Progenitor cell of endocrine pancreas (in vitro differentiated cells): ENCODE measurements around the gene JSRP1. TPM values are rescaled to one million over a fixed set of nuclear protein-coding genes. Genes with fewer than 3 reads are reported as not detected.

Experiments
- DNase-seq: peaks from one replicate; pipeline ENCODE4 v3.0.0; 2021; ENCODE audit warnings: low spot score; ENCODE audit not compliant: unreplicated experiment
- H3K27ac Mint-ChIP-seq: 2 replicates; pipeline ENCODE4 v1.8.0; 2021; ENCODE audit warnings: mild to moderate bottlenecking, moderate library complexity, mixed read lengths
- H3K27me3 Mint-ChIP-seq: 2 replicates; pipeline ENCODE4 v1.8.0; 2021; ENCODE audit warnings: mixed read lengths
- H3K36me3 Mint-ChIP-seq: 2 replicates; pipeline ENCODE4 v1.8.0; 2022; ENCODE audit warnings: mixed read lengths; ENCODE audit not compliant: insufficient read depth
- H3K4me1 Mint-ChIP-seq: 2 replicates; pipeline ENCODE4 v1.8.0; 2021; ENCODE audit warnings: low read depth, mixed read lengths
- H3K4me3 Mint-ChIP-seq: 2 replicates; pipeline ENCODE4 v1.8.0; 2021; ENCODE audit warnings: low read depth, mild to moderate bottlenecking, moderate library complexity, mixed read lengths
- H3K9me3 Mint-ChIP-seq: 2 replicates; pipeline ENCODE4 v1.8.0; 2021; ENCODE audit warnings: low read depth, mixed read lengths
- CTCF ChIP-seq: fragments of 200-600 bp; sonication (generic); IDR thresholded peaks from one replicate; pipeline ENCODE4 v1.5.0; 2021; ENCODE audit warnings: antibody characterized with exemption, mild to moderate bottlenecking; ENCODE audit not compliant: unreplicated experiment
- total RNA-seq: library from RNA; stranded (reverse); gene quantifications from 2 replicates; pipeline ENCODE4 v1.2.1, GENCODE V29; 2021

JSRP1 gene
- total RNA-seq, 1 donor from 2014 or later: 1.6 TPM

GRCh38 chr19:2280633-2281264 is 24.5 kb upstream of the JSRP1 start:
- no peak overlapping the region for H3K4me3 Mint-ChIP-seq
- H3K9me3 Mint-ChIP-seq: no peaks in the 10 kb centered on the region
- H3K36me3 Mint-ChIP-seq: peaks cover 2% of the 10 kb centered on the region
- H3K27me3 Mint-ChIP-seq: peaks cover 21% of the 10 kb centered on the region
- no peak for DNase-seq
- H3K4me1 Mint-ChIP-seq: peaks cover 2% of the 10 kb centered on the region
- H3K27ac Mint-ChIP-seq: no peak overlapping the region
- no peak for TF ChIP-seq CTCF

GRCh38 chr19:2278459-2279158 is 22.4 kb upstream of the JSRP1 start:
- peaks cover 15% of the 10 kb centered on the region for H3K27me3 Mint-ChIP-seq
- H3K4me1 Mint-ChIP-seq: peaks cover 8% of the 10 kb centered on the region
- peaks cover 8% of the 10 kb centered on the region for H3K36me3 Mint-ChIP-seq
- H3K27ac Mint-ChIP-seq: no peak overlapping the region
- no peaks in the 10 kb centered on the region for H3K9me3 Mint-ChIP-seq
- no peak for TF ChIP-seq CTCF
- no peak for DNase-seq
- H3K4me3 Mint-ChIP-seq: no peak overlapping the region

GRCh38 chr19:2277138-2277537 is 20.9 kb upstream of the JSRP1 start:
- Mint-ChIP-seq H3K4me1 (peaks cover 11% of the 10 kb centered on the region), H3K36me3 (peaks cover 11% of the 10 kb centered on the region), H3K27ac (no peak overlapping the region), H3K4me3 (no peak overlapping the region), H3K27me3 (peaks cover 6% of the 10 kb centered on the region), H3K9me3 (no peaks in the 10 kb centered on the region)
- DNase-seq: no peak
- no peak for TF ChIP-seq CTCF

GRCh38 chr19:2276429-2276986 is 20.3 kb upstream of the JSRP1 start:
- Mint-ChIP-seq H3K36me3 (peaks cover 14% of the 10 kb centered on the region), H3K27me3 (no peaks in the 10 kb centered on the region), H3K4me3 (no peak overlapping the region), H3K9me3 (no peaks in the 10 kb centered on the region), H3K27ac (no peak overlapping the region), H3K4me1 (peaks cover 13% of the 10 kb centered on the region)
- DNase-seq: no peak
- no peak for TF ChIP-seq CTCF

- H3K27me3 Mint-ChIP-seq: no peaks in the 10 kb centered on the region
- peaks cover 15% of the 10 kb centered on the region for H3K4me1 Mint-ChIP-seq
- no peak overlapping the region for H3K4me3 Mint-ChIP-seq
- H3K27ac Mint-ChIP-seq: no peak overlapping the region
- DNase-seq: no peak
- no peaks in the 10 kb centered on the region for H3K9me3 Mint-ChIP-seq
- peaks cover 15% of the 10 kb centered on the region for H3K36me3 Mint-ChIP-seq
- no peak for TF ChIP-seq CTCF
Observed at GRCh38 chr19:2275588-2276428, 19.6 kb upstream of the JSRP1 start.
